IMR-90 (cell line): ENCODE results near the gene CDX2. TPM values are rescaled to one million over a fixed set of nuclear protein-coding genes. Genes with fewer than 3 reads are reported as not detected.

Experiments
- ATAC-seq: fragments of 200-7000 bp; cut with Tn5 transposase; 2 replicates; pipeline ENCODE4 v1.9.1; 2020; ENCODE audit warnings: low read depth, mild to moderate bottlenecking, moderate library complexity
- BruUV-seq: library from RNA; stranded (reverse); fragments of 400-500 nt; replicated peaks from 2 replicates; lab custom pipeline; 2021; lab: Mats Ljungman, UMichigan
- CTCF ChIA-PET: fragments of 300-600 bp; formaldehyde crosslinking; extraction: SDS; loops from one replicate; lab custom pipeline; 2021; ENCODE audit warnings: antibody characterized with exemption; lab: Yijun Ruan, JAX
- POLR2A ChIA-PET: fragments of 300-600 bp; sonication (Branson Sonifier 250); formaldehyde crosslinking; loops from one replicate; lab custom pipeline; 2022; ENCODE audit warnings: antibody characterized with exemption; ENCODE audit not compliant: unreplicated experiment; lab: Charles Lee
- DNase-seq: peaks from one replicate; pipeline ENCODE4 v3.0.0; 2013
- H2AFZ ChIP-seq: replicated peaks from 2 replicates; pipeline ENCODE3; 2013; ENCODE audit warnings: low read length, mild to moderate bottlenecking; ENCODE audit not compliant: poor library complexity
- H2AK5ac ChIP-seq: 2 replicates; pipeline ENCODE4 v1.6.1; 2013; ENCODE audit warnings: low read depth, low read length, inconsistent platforms
- H2AK9ac ChIP-seq: replicated peaks from 2 replicates; pipeline ENCODE3; 2013; ENCODE audit warnings: mild to moderate bottlenecking, low read depth, low read length, moderate library complexity; ENCODE audit not compliant: poor library complexity
- H2BK120ac ChIP-seq: 2 replicates; pipeline ENCODE4 v1.6.1; 2013; ENCODE audit warnings: low read depth, low read length, inconsistent platforms
- H2BK15ac ChIP-seq: 3 replicates; pipeline ENCODE4 v1.6.1; 2013; ENCODE audit warnings: low read depth, low read length, inconsistent platforms
- H2BK20ac ChIP-seq: 2 replicates; pipeline ENCODE4 v1.6.1; 2013; ENCODE audit warnings: low read depth, mild to moderate bottlenecking, inconsistent platforms, low read length, moderate library complexity
- H2BK5ac ChIP-seq: 2 replicates; pipeline ENCODE4 v1.6.1; 2013; ENCODE audit warnings: mild to moderate bottlenecking, low read depth, low read length, inconsistent platforms; ENCODE audit not compliant: poor library complexity, severe bottlenecking
- H3K14ac ChIP-seq: replicated peaks from 2 replicates; pipeline ENCODE4 v1.6.1; 2013; ENCODE audit warnings: low read depth, low read length, inconsistent platforms
- H3K18ac ChIP-seq: 2 replicates; pipeline ENCODE4 v1.6.1; 2013; ENCODE audit warnings: low read depth, low read length, control low read depth
- H3K23ac ChIP-seq: 2 replicates; pipeline ENCODE4 v1.6.1; 2013; ENCODE audit warnings: low read depth, low read length, inconsistent platforms
- H3K27ac ChIP-seq: 2 replicates; pipeline ENCODE4 v1.5.1; 2013; ENCODE audit warnings: mild to moderate bottlenecking, control low read depth, low read length; ENCODE audit not compliant: insufficient read depth
- H3K27me3 ChIP-seq: 2 replicates; pipeline ENCODE4 v1.6.1; 2013; ENCODE audit warnings: low read length; ENCODE audit not compliant: control insufficient read depth, insufficient read depth
- H3K36me3 ChIP-seq: 2 replicates; pipeline ENCODE4 v1.6.1; 2013; ENCODE audit warnings: low read length, mixed read lengths; ENCODE audit not compliant: control insufficient read depth, insufficient read depth
- H3K4ac ChIP-seq: 2 replicates; pipeline ENCODE4 v1.6.1; 2013; ENCODE audit warnings: low read depth, low read length, inconsistent platforms
- H3K4me1 ChIP-seq: 2 replicates; pipeline ENCODE4 v1.6.1; 2013; ENCODE audit warnings: low read length, mixed read lengths; ENCODE audit not compliant: control insufficient read depth, insufficient read depth
- H3K4me2 ChIP-seq: 2 replicates; pipeline ENCODE4 v1.6.1; 2013; ENCODE audit warnings: low read depth, mild to moderate bottlenecking, control low read depth, low read length, moderate library complexity
- H3K4me3 ChIP-seq: 2 replicates; pipeline ENCODE4 v1.5.1; 2013; ENCODE audit warnings: low read depth, mild to moderate bottlenecking, control low read depth, low read length, moderate library complexity; ENCODE audit not compliant: insufficient read depth
- H3K56ac ChIP-seq: 2 replicates; pipeline ENCODE4 v1.6.1; 2013; ENCODE audit warnings: low read length, inconsistent platforms; ENCODE audit not compliant: insufficient read depth; ENCODE audit errors: extremely low read depth
- H3K79me1 ChIP-seq, 2 experiments: 2 replicates each; pipeline ENCODE4 v1.6.1; 2013; ENCODE audit warnings: low read length in 2 of 2, inconsistent platforms in 1 of 2, low read depth in 1 of 2
- H3K9ac ChIP-seq: 2 replicates; pipeline ENCODE4 v1.6.1; 2013; ENCODE audit warnings: low read depth, low read length, control low read depth
- H3K9me1 ChIP-seq: 2 replicates; pipeline ENCODE4 v1.6.1; 2013; ENCODE audit warnings: low read length, inconsistent platforms; ENCODE audit not compliant: insufficient read depth
- H3K9me3 ChIP-seq: 2 replicates; pipeline ENCODE4 v1.6.1; 2013; ENCODE audit warnings: low read length; ENCODE audit not compliant: control insufficient read depth, insufficient read depth
- H4K20me1 ChIP-seq: 2 replicates; pipeline ENCODE4 v1.6.1; 2013; ENCODE audit warnings: low read length, inconsistent platforms; ENCODE audit not compliant: insufficient read depth
- H4K5ac ChIP-seq: 2 replicates; pipeline ENCODE4 v1.6.1; 2013; ENCODE audit warnings: mild to moderate bottlenecking, low read depth, low read length, control low read depth
- H4K8ac ChIP-seq, 2 experiments: 2 replicates each; pipeline ENCODE4 v1.6.1; 2013; ENCODE audit warnings: low read depth in 2 of 2, low read length in 2 of 2, control low read depth in 1 of 2, inconsistent platforms in 1 of 2
- H4K91ac ChIP-seq: 2 replicates; pipeline ENCODE4 v1.6.1; 2013; ENCODE audit warnings: low read depth, low read length, inconsistent platforms; ENCODE audit not compliant: insufficient read depth
- ELK1 ChIP-seq: fragments of 150-350 bp; IDR thresholded peaks from 2 replicates; pipeline ENCODE4 v1.6.1; 2016; ENCODE audit warnings: low read depth, mild to moderate bottlenecking, low read length, moderate library complexity, borderline replicate concordance
- MAZ ChIP-seq: IDR thresholded peaks from 2 replicates; pipeline ENCODE4 v1.6.1; 2012; ENCODE audit warnings: low read depth, mild to moderate bottlenecking, low read length, improper control_type of control experiment, moderate library complexity, borderline replicate concordance
- MXI1 ChIP-seq: IDR thresholded peaks from 2 replicates; pipeline ENCODE4 v1.6.1; 2012; ENCODE audit warnings: low read depth, mild to moderate bottlenecking, low read length, moderate library complexity, borderline replicate concordance
- NFE2L2 ChIP-seq: fragments of 150-350 bp; IDR thresholded peaks from 2 replicates; pipeline ENCODE4 v1.6.1; 2016; ENCODE audit warnings: low read depth, mild to moderate bottlenecking, low read length
- RAD21 ChIP-seq: IDR thresholded peaks from 2 replicates; pipeline ENCODE4 v1.6.1; 2012; ENCODE audit warnings: low read length, improper control_type of control experiment
- RCOR1 ChIP-seq: IDR thresholded peaks from 2 replicates; pipeline ENCODE4 v1.6.1; 2012; ENCODE audit warnings: mild to moderate bottlenecking, low read length, improper control_type of control experiment; ENCODE audit not compliant: insufficient replicate concordance
- RFX5 ChIP-seq: IDR thresholded peaks from 2 replicates; pipeline ENCODE4 v1.8.0; 2012; ENCODE audit warnings: low read depth, mild to moderate bottlenecking, low read length, moderate library complexity
- WGBS, 2 experiments: methylation state at CpG; one replicate each; pipeline versions ENCODE4 v1.1.5 to v1.1.7; 2013; ENCODE audit warnings: missing lambda C conversion rate in 2 of 2; ENCODE audit not compliant: insufficient read length in 1 of 2; ENCODE audit errors: extremely low coverage in 2 of 2; 5-methylcytosine and 5-hydroxymethylcytosine counted together
- dilution Hi-C: fragments of 300-500 bp; cut with HindIII; formaldehyde crosslinking; loops from one replicate; pipeline ENCODE4 v1.14.3; 2018; ENCODE audit warnings: low sequenced_read_pairs; ENCODE audit not compliant: unreplicated experiment
- in situ Hi-C: fragments of 300-500 bp; cut with MboI; formaldehyde crosslinking; loops from 3 replicates; pipeline ENCODE4 v1.14.3; 2019; ENCODE audit warnings: low sequenced_read_pairs, inconsistent platforms, mixed read lengths
- intact Hi-C: fragments of 100-400 bp; cut with micrococcal nuclease; formaldehyde crosslinking; loops from 2 replicates; pipeline ENCODE4 v1.10.0; 2022
- polyA plus RNA-seq, 3 experiments: library from polyadenylated mRNA; depleted of rRNA; stranded (reverse); fragments of >200 nt; gene quantifications; 2 replicates each; pipeline ENCODE4 v1.2.3, GENCODE V29; 2012; ENCODE audit warnings: low replicate concordance in 1 of 3
- total RNA-seq: library from RNA; depleted of rRNA; stranded (reverse); fragments of >200 nt; gene quantifications from 2 replicates; pipeline ENCODE4 v1.2.3, GENCODE V29; 2012
- TF ChIP-seq, protein P1 (sequence below): fragments of 150-350 bp; IDR thresholded peaks from 2 replicates; pipeline ENCODE4 v1.6.1; 2017; ENCODE audit warnings: mild to moderate bottlenecking, antibody characterized with exemption, low read length, low read depth
- TF ChIP-seq, protein P2 (sequence below): conservative IDR thresholded peaks from 2 replicates; pipeline ENCODE4 v1.5.1; 2012; ENCODE audit warnings: mild to moderate bottlenecking, low read depth, low read length, improper control_type of control experiment

CDX2 gene
- total and polyA plus RNA-seq, 2 of the 4 experiments (the other 2 are of a cell fraction), result not detected

DNA sequence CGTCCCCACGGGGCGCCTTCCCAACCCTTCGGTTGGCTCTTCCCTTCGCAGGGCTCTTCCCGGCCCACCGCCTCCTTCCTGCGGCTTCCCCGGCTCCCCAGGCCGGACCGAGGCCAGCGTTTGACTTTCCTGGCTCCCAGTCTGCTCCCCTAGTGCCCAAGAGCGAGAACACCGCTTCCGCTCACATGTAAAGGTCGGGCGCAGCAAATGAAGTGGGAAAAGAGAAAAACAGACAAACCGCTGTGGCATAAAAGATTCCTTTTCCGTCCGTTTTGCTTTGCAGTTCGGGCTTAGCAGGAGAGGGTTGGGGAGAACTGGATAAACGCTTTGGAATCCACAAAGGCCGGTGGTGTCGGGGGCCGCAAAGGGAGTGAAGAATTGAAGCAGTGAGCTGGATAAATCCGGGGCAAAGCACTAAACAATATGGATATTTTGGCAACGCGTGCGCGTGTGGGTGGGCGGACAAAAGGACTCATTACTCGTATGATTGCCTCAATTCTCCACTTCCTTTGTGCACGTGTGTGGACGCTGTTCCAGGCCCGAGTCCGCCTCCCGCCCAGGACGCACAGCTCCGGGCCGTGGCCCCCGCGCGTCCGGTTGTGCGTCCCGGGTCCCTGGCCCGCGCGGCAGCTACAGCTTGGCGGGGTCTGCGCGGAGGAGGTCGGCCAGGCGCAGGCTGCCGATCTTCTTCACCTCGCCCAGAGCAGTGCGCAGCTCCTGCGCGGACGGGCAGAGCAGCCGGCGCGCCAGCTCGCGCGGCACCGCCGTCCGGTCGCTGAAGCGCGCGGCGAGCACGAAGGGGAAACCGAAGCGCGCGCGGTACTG lies 8.6 kb upstream of the CDX2 start:
- Histone ChIP-seq H3K9me1 (no peaks in the 10 kb centered on the region; the same call in 1 of the 2 replicates), H4K5ac (no peak overlapping the region), H2BK120ac (no peak overlapping the region), H3K4me1 (no peaks in the 10 kb centered on the region; the same call in 1 of the 2 replicates), H2AK5ac (no peak overlapping the region), H4K8ac (no peak overlapping the region), H3K27me3 (peaks cover 94% of the 10 kb centered on the region), H3K9ac (no peak overlapping the region), H3K4me2 (no peak overlapping the region), H3K4me3 (no peak overlapping the region), H2BK15ac (no peak overlapping the region), H4K91ac (no peak overlapping the region), H3K36me3 (no peaks in the 10 kb centered on the region), H3K18ac (no peak overlapping the region), H3K9me3 (peaks cover 3% of the 10 kb centered on the region; the same call in 1 of the 2 replicates), H2BK5ac (no peak overlapping the region), H3K56ac (no peak overlapping the region), H3K79me1 (no peaks in the 10 kb centered on the region), H3K14ac (no peak overlapping the region), H3K27ac (no peak overlapping the region), H4K20me1 (no peaks in the 10 kb centered on the region; the same call in 1 of the 2 replicates), H2BK20ac (no peak overlapping the region), H2AFZ (no peak overlapping the region), H3K23ac (no peak overlapping the region), H3K4ac (no peak overlapping the region), H2AK9ac (no peak overlapping the region)
- dilution Hi-C loops (no loop called here), intact Hi-C loops (no loop called here), in situ Hi-C loops (loop anchor here (25.0 kb wide), 1 partner anchor 440 kb away; no protein-coding TSS in a partner anchor)
- ATAC-seq (no peak), DNase-seq (no peak)
- ChIA-PET CTCF (no interaction called here), POLR2A (no interaction called here)
- TF ChIP-seq RAD21 (no peak), MXI1 (no peak), NFE2L2 (no peak), RFX5 (no peak), RCOR1 (no peak), ELK1 (no peak), MAZ (no peak)
- TF ChIP-seq, protein P1, sequence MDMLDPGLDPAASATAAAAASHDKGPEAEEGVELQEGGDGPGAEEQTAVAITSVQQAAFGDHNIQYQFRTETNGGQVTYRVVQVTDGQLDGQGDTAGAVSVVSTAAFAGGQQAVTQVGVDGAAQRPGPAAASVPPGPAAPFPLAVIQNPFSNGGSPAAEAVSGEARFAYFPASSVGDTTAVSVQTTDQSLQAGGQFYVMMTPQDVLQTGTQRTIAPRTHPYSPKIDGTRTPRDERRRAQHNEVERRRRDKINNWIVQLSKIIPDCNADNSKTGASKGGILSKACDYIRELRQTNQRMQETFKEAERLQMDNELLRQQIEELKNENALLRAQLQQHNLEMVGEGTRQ, result no peak
- TF ChIP-seq, protein P2, sequence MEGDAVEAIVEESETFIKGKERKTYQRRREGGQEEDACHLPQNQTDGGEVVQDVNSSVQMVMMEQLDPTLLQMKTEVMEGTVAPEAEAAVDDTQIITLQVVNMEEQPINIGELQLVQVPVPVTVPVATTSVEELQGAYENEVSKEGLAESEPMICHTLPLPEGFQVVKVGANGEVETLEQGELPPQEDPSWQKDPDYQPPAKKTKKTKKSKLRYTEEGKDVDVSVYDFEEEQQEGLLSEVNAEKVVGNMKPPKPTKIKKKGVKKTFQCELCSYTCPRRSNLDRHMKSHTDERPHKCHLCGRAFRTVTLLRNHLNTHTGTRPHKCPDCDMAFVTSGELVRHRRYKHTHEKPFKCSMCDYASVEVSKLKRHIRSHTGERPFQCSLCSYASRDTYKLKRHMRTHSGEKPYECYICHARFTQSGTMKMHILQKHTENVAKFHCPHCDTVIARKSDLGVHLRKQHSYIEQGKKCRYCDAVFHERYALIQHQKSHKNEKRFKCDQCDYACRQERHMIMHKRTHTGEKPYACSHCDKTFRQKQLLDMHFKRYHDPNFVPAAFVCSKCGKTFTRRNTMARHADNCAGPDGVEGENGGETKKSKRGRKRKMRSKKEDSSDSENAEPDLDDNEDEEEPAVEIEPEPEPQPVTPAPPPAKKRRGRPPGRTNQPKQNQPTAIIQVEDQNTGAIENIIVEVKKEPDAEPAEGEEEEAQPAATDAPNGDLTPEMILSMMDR, result no peak
- no TSS peak for BruUV-seq
- WGBS, 2 experiments, result 2% methylated on average over 23 of the region's 80 CpGs; no CpG with 5 or more reads in 1 of the 2 experiments
